Activated CD4-positive, alpha-beta T cell treated with anti-CD3 and anti-CD28 coated beads for 24 hours (primary cell): Measurements from ENCODE around the gene GTF3C4.
"Not testable (repeated sequence)": the region's sequence is repeated elsewhere in the genome, so short reads cannot be mapped to it uniquely, and the experiment has no call there.

ENCODE experiments used
- DNase-seq, 2 donors: peaks; one replicate each; pipeline ENCODE4 v3.0.0-alpha.2; 2020; ENCODE audit warnings: low read depth in 2 of 2

The GTF3C4 gene

GRCh38 chr9:132699956-132700355, 29.7 kb downstream of the GTF3C4 start:
- DNase-seq: no peak

GRCh38 chr9:132702254-132702653, 32.0 kb downstream of the GTF3C4 start:
- no peak for DNase-seq

- DNase-seq: no peak
Observed at GRCh38 chr9:132703336-132703735, 33.1 kb downstream of the GTF3C4 start.

GRCh38 chr9:132708239-132708638, 38.0 kb downstream of the GTF3C4 start:
- no peak for DNase-seq

- no peak for DNase-seq
Observed at GRCh38 chr9:132708769-132709430, 38.6 kb downstream of the GTF3C4 start.

- DNase-seq: no peak
Observed at GRCh38 chr9:132710333-132710732, 40.1 kb downstream of the GTF3C4 start.

- not testable (repeated sequence) for DNase-seq
Observed at GRCh38 chr9:132711152-132711551, 40.9 kb downstream of the GTF3C4 start.

GRCh38 chr9:132711846-132712245, 41.6 kb downstream of the GTF3C4 start:
- DNase-seq: no peak

- DNase-seq: no peak
Observed at GRCh38 chr9:132712753-132713152, 42.5 kb downstream of the GTF3C4 start.

- DNase-seq: no peak
Observed at GRCh38 chr9:132716007-132716406, 45.7 kb downstream of the GTF3C4 start.

GRCh38 chr9:132717326-132717945, 47.2 kb downstream of the GTF3C4 start:
- DNase-seq: no peak

- not testable (repeated sequence) for DNase-seq
Observed at GRCh38 chr9:132718381-132718928, 48.2 kb downstream of the GTF3C4 start.

GRCh38 chr9:132721661-132722060, 51.4 kb downstream of the GTF3C4 start:
- DNase-seq: no peak

GRCh38 chr9:132722564-132723065, 52.4 kb downstream of the GTF3C4 start:
- no peak for DNase-seq

- DNase-seq: no peak
Observed at GRCh38 chr9:132723809-132724208, 53.5 kb downstream of the GTF3C4 start.

- no peak for DNase-seq
Observed at GRCh38 chr9:132725306-132725705, 55.0 kb downstream of the GTF3C4 start.

GRCh38 chr9:132726576-132727130, 56.4 kb downstream of the GTF3C4 start:
- DNase-seq: no peak

GRCh38 chr9:132728071-132728470, 57.8 kb downstream of the GTF3C4 start:
- DNase-seq: no peak

GRCh38 chr9:132728497-132728896, 58.2 kb downstream of the GTF3C4 start:
- no peak for DNase-seq

- DNase-seq: no peak
Observed at GRCh38 chr9:132729235-132729890, 59.1 kb downstream of the GTF3C4 start.

- no peak for DNase-seq
Observed at GRCh38 chr9:132730054-132731033, 60.1 kb downstream of the GTF3C4 start.
